BE2C (cell line): Measurements from ENCODE around the gene SRCIN1.

Experiments used
- DNase-seq: peaks from one replicate; pipeline ENCODE4 v3.0.0-alpha.2; 2020
- H3K27me3 ChIP-seq: fragments of 250-450 bp; sonication (Bioruptor Pico); 2 replicates; pipeline ENCODE4 v1.5.1; 2020; ENCODE audit warnings: mild to moderate bottlenecking
- H3K36me3 ChIP-seq: fragments of 250-450 bp; sonication (Bioruptor Pico); 2 replicates; pipeline ENCODE4 v1.5.1; 2020; ENCODE audit warnings: mild to moderate bottlenecking
- H3K4me1 ChIP-seq: fragments of 250-450 bp; sonication (Bioruptor Pico); 2 replicates; pipeline ENCODE4 v1.5.1; 2020
- H3K4me3 ChIP-seq: 2 replicates; pipeline ENCODE4 v1.5.1; 2011; ENCODE audit warnings: low read depth, low read length
- H3K9me3 ChIP-seq: fragments of 250-450 bp; sonication (Bioruptor Pico); 2 replicates; pipeline ENCODE4 v1.5.1; 2020
- CTCF ChIP-seq: IDR thresholded peaks from 2 replicates; pipeline ENCODE4 v1.5.1; 2012; ENCODE audit warnings: mild to moderate bottlenecking, low read depth, low read length

Gene SRCIN1

GRCh38 chr17:38546396-38546795 is 59.4 kb downstream of the SRCIN1 start:
- DNase-seq, result no peak
- no peak for TF ChIP-seq CTCF

GRCh38 chr17:38545531-38546225 is 60.1 kb downstream of the SRCIN1 start:
- TF ChIP-seq CTCF, result no peak
- Histone ChIP-seq H3K27me3 (no peaks in the 10 kb centered on the region), H3K9me3 (no peaks in the 10 kb centered on the region), H3K4me3 (no peak overlapping the region), H3K4me1 (peaks cover 2% of the 10 kb centered on the region; the same call in 1 of the 2 replicates), H3K36me3 (no peaks in the 10 kb centered on the region)
- DNase-seq, result no peak

More at GRCh38 chr17:38546396-38546795, 59.4 kb downstream of the SRCIN1 start:
- Histone ChIP-seq H3K9me3 (no peaks in the 10 kb centered on the region), H3K27me3 (no peaks in the 10 kb centered on the region), H3K4me3 (no peak overlapping the region), H3K36me3 (no peaks in the 10 kb centered on the region), H3K4me1 (peaks cover 4% of the 10 kb centered on the region; the same call in 1 of the 2 replicates)

- no peak for TF ChIP-seq CTCF
- DNase-seq, result no peak
- Histone ChIP-seq H3K27me3 (no peaks in the 10 kb centered on the region), H3K9me3 (no peaks in the 10 kb centered on the region), H3K36me3 (no peaks in the 10 kb centered on the region), H3K4me1 (no peaks in the 10 kb centered on the region), H3K4me3 (no peak overlapping the region)
Observed at GRCh38 chr17:38544839-38545209, 60.9 kb downstream of the SRCIN1 start.

GRCh38 chr17:38544175-38544838 is 61.4 kb downstream of the SRCIN1 start:
- Histone ChIP-seq H3K27me3 (no peaks in the 10 kb centered on the region), H3K4me3 (no peak overlapping the region), H3K4me1 (no peaks in the 10 kb centered on the region), H3K9me3 (no peaks in the 10 kb centered on the region), H3K36me3 (no peaks in the 10 kb centered on the region)
- DNase-seq, result no peak
- no peak for TF ChIP-seq CTCF

GRCh38 chr17:38543403-38544174 is 62.2 kb downstream of the SRCIN1 start:
- H3K9me3 ChIP-seq, result no peaks in the 10 kb centered on the region
- no peaks in the 10 kb centered on the region for H3K36me3 ChIP-seq
- H3K4me3 ChIP-seq, result no peak overlapping the region
- H3K4me1 ChIP-seq, result no peaks in the 10 kb centered on the region
- no peak for TF ChIP-seq CTCF
- no peaks in the 10 kb centered on the region for H3K27me3 ChIP-seq
- no peak for DNase-seq
